HPDE6-E6E7 (cell line): Measurements from ENCODE around the gene SERTAD3.
"Not testable (repeated sequence)": the region's sequence is repeated elsewhere in the genome, so short reads cannot be mapped to it uniquely, and the experiment has no call there.

Source experiments
- DNase-seq: peaks from one replicate; pipeline ENCODE4 v3.0.0; 2011; ENCODE audit warnings: missing footprints; ENCODE audit errors: extremely low spot score

SERTAD3 gene

GRCh38 chr19:40457953-40458596 is 13.9 kb upstream of the SERTAD3 start:
- no peak for DNase-seq

- no peak for DNase-seq
These were observed 12.9 kb upstream of the SERTAD3 start for GRCh38 chr19:40457048-40457447.

- not testable (repeated sequence) for DNase-seq
These were observed 9.8 kb upstream of the SERTAD3 start for GRCh38 chr19:40453943-40454342.

- DNase-seq = no peak
These were observed 9.1 kb upstream of the SERTAD3 start for GRCh38 chr19:40453151-40453735.

- no peak for DNase-seq
These were observed 7.9 kb upstream of the SERTAD3 start for GRCh38 chr19:40452016-40452415.

- no peak for DNase-seq
These were observed 6.5 kb upstream of the SERTAD3 start for GRCh38 chr19:40450664-40451063.

GRCh38 chr19:40449506-40449905 is 5.4 kb upstream of the SERTAD3 start:
- DNase-seq = no peak

GRCh38 chr19:40446263-40446784 is 2.2 kb upstream of the SERTAD3 start:
- no peak for DNase-seq

GRCh38 chr19:40445780-40446262 is 1.7 kb upstream of the SERTAD3 start:
- DNase-seq = peak; percentile 58

GRCh38 chr19:40444825-40445312 is 734 bp upstream of the SERTAD3 start:
- DNase-seq = no peak

GRCh38 chr19:40443131-40443999 is 770 bp downstream of the SERTAD3 start:
- peak; percentile 97 for DNase-seq

- no peak for DNase-seq
These were observed 1.6 kb downstream of the SERTAD3 start for GRCh38 chr19:40442328-40443130.

- DNase-seq = no peak
These were observed 2.3 kb downstream of the SERTAD3 start for GRCh38 chr19:40441719-40442253.

- no peak for DNase-seq
These were observed 5.9 kb downstream of the SERTAD3 start for GRCh38 chr19:40438284-40438683.

- DNase-seq = peak; percentile 84
These were observed 10.5 kb downstream of the SERTAD3 start for GRCh38 chr19:40433391-40434216.

GRCh38 chr19:40432760-40433159 is 11.4 kb downstream of the SERTAD3 start:
- not testable (repeated sequence) for DNase-seq

- no peak for DNase-seq
These were observed 12.4 kb downstream of the SERTAD3 start for GRCh38 chr19:40431698-40432097.

- not testable (repeated sequence) for DNase-seq
These were observed 13.9 kb downstream of the SERTAD3 start for GRCh38 chr19:40430242-40430641.

- DNase-seq = not testable (repeated sequence)
These were observed 15.9 kb downstream of the SERTAD3 start for GRCh38 chr19:40428197-40428596.
